GM18870 (cell line): Measurements from ENCODE around the gene LIMCH1.
"Not testable (repeated sequence)": the region's sequence is repeated elsewhere in the genome, so short reads cannot be mapped to it uniquely, and the experiment has no call there.

ENCODE experiments used
- ATAC-seq: cut with Tn5 transposase; IDR thresholded peaks from one replicate; pipeline ENCODE4 v1.9.1; 2021; ENCODE audit warnings: moderate library complexity; ENCODE audit not compliant: unreplicated experiment

The LIMCH1 gene

GRCh38 chr4:41668024-41668423, 130.1 kb downstream of the LIMCH1 start:
- no peak for ATAC-seq

GRCh38 chr4:41670530-41670929, 132.6 kb downstream of the LIMCH1 start:
- ATAC-seq: no peak

GRCh38 chr4:41670982-41671381, 133.0 kb downstream of the LIMCH1 start:
- no peak for ATAC-seq

GRCh38 chr4:41678086-41678816, 140.3 kb downstream of the LIMCH1 start:
- ATAC-seq: no peak

- ATAC-seq: no peak
These were observed 141.0 kb downstream of the LIMCH1 start for GRCh38 chr4:41678951-41679350.

GRCh38 chr4:41679991-41680390, 142.0 kb downstream of the LIMCH1 start:
- no peak for ATAC-seq

GRCh38 chr4:41681054-41681453, 143.1 kb downstream of the LIMCH1 start:
- no peak for ATAC-seq

- ATAC-seq: no peak
These were observed 145.4 kb downstream of the LIMCH1 start for GRCh38 chr4:41683326-41683725.

- ATAC-seq: no peak
These were observed 148.9 kb downstream of the LIMCH1 start for GRCh38 chr4:41686893-41687292.

- no peak for ATAC-seq
These were observed 150.0 kb downstream of the LIMCH1 start for GRCh38 chr4:41687971-41688370.

GRCh38 chr4:41692717-41693345, 154.9 kb downstream of the LIMCH1 start:
- no peak for ATAC-seq

GRCh38 chr4:41693629-41694028, 155.7 kb downstream of the LIMCH1 start:
- ATAC-seq: no peak

GRCh38 chr4:41696131-41696530, 158.2 kb downstream of the LIMCH1 start:
- ATAC-seq: no peak

- ATAC-seq: no peak
These were observed 158.8 kb downstream of the LIMCH1 start for GRCh38 chr4:41696763-41697162.

GRCh38 chr4:41701983-41702382, 164.0 kb downstream of the LIMCH1 start:
- no peak for ATAC-seq

- ATAC-seq: no peak
These were observed 164.8 kb downstream of the LIMCH1 start for GRCh38 chr4:41702770-41703169.

GRCh38 chr4:41703785-41704184, 165.8 kb downstream of the LIMCH1 start:
- ATAC-seq: no peak

- ATAC-seq: no peak
These were observed 172.0 kb downstream of the LIMCH1 start for GRCh38 chr4:41709844-41710481.

GRCh38 chr4:41711654-41712053, 173.7 kb downstream of the LIMCH1 start:
- ATAC-seq: not testable (repeated sequence)

GRCh38 chr4:41712425-41712824, 174.5 kb downstream of the LIMCH1 start:
- ATAC-seq: no peak

- ATAC-seq: no peak
These were observed 175.8 kb downstream of the LIMCH1 start for GRCh38 chr4:41713768-41714167.

GRCh38 chr4:41714364-41715000, 176.5 kb downstream of the LIMCH1 start:
- ATAC-seq: no peak
